HepG2 (cell line): Measurements from ENCODE around the gene ZMIZ2. TPM values are rescaled to one million over a fixed set of nuclear protein-coding genes. Genes with fewer than 3 reads are reported as not detected.

ENCODE experiments used
- ETV6 ChIP-seq: sonication (generic); formaldehyde crosslinking; conservative IDR thresholded peaks from 2 replicates; pipeline ENCODE4 v1.4.0; 2020; ENCODE audit warnings: missing genetic modification reagents
- FOXJ3 ChIP-seq: sonication (generic); formaldehyde crosslinking; IDR thresholded peaks from 2 replicates; pipeline ENCODE4 v1.4.0; 2020; ENCODE audit warnings: missing genetic modification reagents, mild to moderate bottlenecking, borderline replicate concordance
- FOXK2 ChIP-seq: fragments of 450-650 bp; IDR thresholded peaks from 2 replicates; pipeline ENCODE4 v1.6.1; 2016
- FOXP4 ChIP-seq: sonication (generic); formaldehyde crosslinking; IDR thresholded peaks from 2 replicates; pipeline ENCODE4 v1.4.0; 2020; ENCODE audit warnings: missing genetic modification reagents
- HIVEP1 ChIP-seq: sonication (generic); formaldehyde crosslinking; IDR thresholded peaks from 2 replicates; pipeline ENCODE4 v1.4.0; 2020; ENCODE audit warnings: mild to moderate bottlenecking, missing genetic modification reagents
- HNF4G ChIP-seq, 2 experiments: sonication (generic) in 1 of 2; formaldehyde crosslinking in 1 of 2; IDR thresholded peaks; 2 replicates each; pipeline versions ENCODE4 v1.4.0 to v1.6.1; 2011 to 2020; ENCODE audit warnings: borderline replicate concordance in 2 of 2, low read depth in 2 of 2, mild to moderate bottlenecking in 2 of 2, low read length in 1 of 2, missing genetic modification reagents in 1 of 2, moderate library complexity in 1 of 2
- JUND ChIP-seq: sonication (generic); formaldehyde crosslinking; IDR thresholded peaks from 2 replicates; pipeline ENCODE4 v1.8.0; 2022; ENCODE audit warnings: mild to moderate bottlenecking, missing genetic modification reagents
- KLF13 ChIP-seq: sonication (generic); formaldehyde crosslinking; IDR thresholded peaks from 2 replicates; pipeline ENCODE4 v1.4.0; 2020; ENCODE audit warnings: mild to moderate bottlenecking, missing genetic modification reagents
- MAFG ChIP-seq: sonication (generic); formaldehyde crosslinking; IDR thresholded peaks from 2 replicates; pipeline ENCODE4 v1.5.1; 2020; ENCODE audit warnings: mild to moderate bottlenecking, missing genetic modification reagents
- NFATC3 ChIP-seq: sonication (generic); formaldehyde crosslinking; IDR thresholded peaks from 2 replicates; pipeline ENCODE4 v1.5.1; 2020; ENCODE audit warnings: mild to moderate bottlenecking, missing genetic modification reagents
- NRL ChIP-seq: sonication (generic); formaldehyde crosslinking; IDR thresholded peaks from 2 replicates; pipeline ENCODE4 v1.5.0; 2020; ENCODE audit warnings: missing genetic modification reagents, mild to moderate bottlenecking, moderate library complexity, borderline replicate concordance
- PPARG ChIP-seq: conservative IDR thresholded peaks from 2 replicates; pipeline ENCODE4 v1.6.1; 2016; ENCODE audit warnings: missing biosample characterization, missing genetic modification reagents
- SAP130 ChIP-seq: IDR thresholded peaks from 2 replicates; pipeline ENCODE4 v1.6.1; 2016; ENCODE audit warnings: low read depth
- SOX6 ChIP-seq, 2 experiments: fragments of 450-650 bp in 1 of 2; sonication (generic) in 1 of 2; formaldehyde crosslinking in 1 of 2; IDR thresholded peaks; 2 replicates each; pipeline versions ENCODE4 v1.4.0 to v1.6.1; 2017 to 2020; ENCODE audit warnings: antibody characterized with exemption in 1 of 2, mild to moderate bottlenecking in 1 of 2, missing genetic modification reagents in 1 of 2
- SP140L ChIP-seq: sonication (generic); formaldehyde crosslinking; IDR thresholded peaks from 2 replicates; pipeline ENCODE4 v1.4.0; 2020; ENCODE audit warnings: missing genetic modification reagents, borderline replicate concordance
- TCF12 ChIP-seq, 2 experiments: fragments of 450-650 bp in 1 of 2; sonication (generic) in 1 of 2; formaldehyde crosslinking in 1 of 2; IDR thresholded peaks; 2 replicates each; pipeline versions ENCODE4 v1.6.1 to v1.8.0; 2017 to 2022; ENCODE audit warnings: antibody characterized with exemption in 1 of 2, mild to moderate bottlenecking in 1 of 2, missing genetic modification reagents in 1 of 2, moderate library complexity in 1 of 2
- ZBTB1 ChIP-seq: sonication (generic); formaldehyde crosslinking; IDR thresholded peaks from 2 replicates; pipeline ENCODE4 v1.4.0; 2020; ENCODE audit warnings: missing genetic modification reagents, borderline replicate concordance
- ZNF383 ChIP-seq: sonication (generic); formaldehyde crosslinking; IDR thresholded peaks from 2 replicates; pipeline ENCODE4 v1.4.0; 2020; ENCODE audit warnings: missing genetic modification reagents, mild to moderate bottlenecking, borderline replicate concordance
- ZNF44 ChIP-seq: sonication (generic); formaldehyde crosslinking; IDR thresholded peaks from 2 replicates; pipeline ENCODE4 v1.5.1; 2020; ENCODE audit warnings: mild to moderate bottlenecking, missing genetic modification reagents
- ZNF446 ChIP-seq: sonication (generic); formaldehyde crosslinking; IDR thresholded peaks from 2 replicates; pipeline ENCODE4 v1.5.0; 2020; ENCODE audit warnings: mild to moderate bottlenecking, missing genetic modification reagents
- ZNF569 ChIP-seq: sonication (generic); formaldehyde crosslinking; IDR thresholded peaks from 2 replicates; pipeline ENCODE4 v1.5.0; 2020; ENCODE audit warnings: mild to moderate bottlenecking, missing genetic modification reagents, moderate library complexity, borderline replicate concordance
- ZNF577 ChIP-seq: sonication (generic); formaldehyde crosslinking; IDR thresholded peaks from 2 replicates; pipeline ENCODE4 v1.4.0; 2020; ENCODE audit warnings: mild to moderate bottlenecking, low read depth, missing genetic modification reagents, borderline replicate concordance
- ZNF614 ChIP-seq: IDR thresholded peaks from 2 replicates; pipeline ENCODE4 v1.6.1; 2018; ENCODE audit warnings: missing biosample characterization, missing genetic modification reagents, inconsistent platforms, borderline replicate concordance
- ZNF616 ChIP-seq: sonication (generic); formaldehyde crosslinking; IDR thresholded peaks from 2 replicates; pipeline ENCODE4 v1.5.0; 2020; ENCODE audit warnings: low read depth, mild to moderate bottlenecking, missing genetic modification reagents
- ZNF782 ChIP-seq: sonication (generic); formaldehyde crosslinking; IDR thresholded peaks from 2 replicates; pipeline ENCODE4 v1.4.0; 2020; ENCODE audit warnings: missing genetic modification reagents, mild to moderate bottlenecking, borderline replicate concordance
- polyA plus RNA-seq, 8 experiments: library from polyadenylated mRNA; depleted of rRNA in 3 of 8; stranded (reverse) in 7 of 8; unstranded in 1 of 8; fragments of >200 nt; fragmentation: Illumina TruSeq in 4 of 8; extraction: Trizol in 4 of 8; gene quantifications; 2 replicates each; pipeline versions ENCODE4 v1.2.1 to v1.2.3, GENCODE V29; 2011 to 2016; ENCODE audit warnings: low read depth in 4 of 8, missing spikeins in 1 of 8, mixed read lengths in 1 of 8; ENCODE audit not compliant: insufficient read depth in 1 of 8
- total RNA-seq, 5 experiments: library from RNA; depleted of rRNA; stranded (reverse); fragments of >200 nt; fragmentation: Illumina TruSeq; extraction: Trizol; gene quantifications; 2 replicates each; pipeline ENCODE4 v1.2.3, GENCODE V29; 2016; ENCODE audit warnings: low read depth in 1 of 5
- TF ChIP-seq, protein P1 (sequence below): sonication (generic); formaldehyde crosslinking; IDR thresholded peaks from 2 replicates; pipeline ENCODE4 v1.8.1; 2023; ENCODE audit warnings: missing genetic modification reagents, inconsistent platforms, borderline replicate concordance

Gene ZMIZ2
- total and polyA plus RNA-seq, 2 of the 13 experiments (the other 11 are each of a cell fraction or from before 2014, with no cell fraction given) = 4.9 to 7.9 TPM

- TF ChIP-seq NRL (CRISPR knock-in tag) = no peak
- no peak for TF ChIP-seq ZNF616 (CRISPR knock-in tag)
- TF ChIP-seq SAP130 (CRISPR knock-in tag) = peak; percentile 65; the same call in 1 of the 2 replicates
- no peak for TF ChIP-seq TCF12 (IDR thresholded peaks at IDR 0.05)
- no peak for TF ChIP-seq TCF12 (CRISPR knock-in tag; IDR thresholded peaks at IDR 0.05)
- no peak for TF ChIP-seq ZNF614 (CRISPR knock-in tag)
- TF ChIP-seq HNF4G (IDR thresholded peaks at IDR 0.05; ENCODE audit: borderline replicate concordance, low read depth, low read length) = peak; percentile 31
- no peak for TF ChIP-seq HNF4G (CRISPR knock-in tag; IDR thresholded peaks at IDR 0.05; ENCODE audit: borderline replicate concordance, low read depth)
- TF ChIP-seq SP140L = no peak
- TF ChIP-seq, protein P1, sequence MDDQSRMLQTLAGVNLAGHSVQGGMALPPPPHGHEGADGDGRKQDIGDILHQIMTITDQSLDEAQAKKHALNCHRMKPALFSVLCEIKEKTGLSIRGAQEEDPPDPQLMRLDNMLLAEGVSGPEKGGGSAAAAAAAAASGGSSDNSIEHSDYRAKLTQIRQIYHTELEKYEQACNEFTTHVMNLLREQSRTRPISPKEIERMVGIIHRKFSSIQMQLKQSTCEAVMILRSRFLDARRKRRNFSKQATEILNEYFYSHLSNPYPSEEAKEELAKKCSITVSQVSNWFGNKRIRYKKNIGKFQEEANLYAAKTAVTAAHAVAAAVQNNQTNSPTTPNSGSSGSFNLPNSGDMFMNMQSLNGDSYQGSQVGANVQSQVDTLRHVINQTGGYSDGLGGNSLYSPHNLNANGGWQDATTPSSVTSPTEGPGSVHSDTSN = no peak
- TF ChIP-seq ZBTB1 (CRISPR knock-in tag) = no peak
- no peak for TF ChIP-seq MAFG (CRISPR knock-in tag)
- TF ChIP-seq KLF13 (CRISPR knock-in tag) = no peak
- 0 out of 2 replicates have a peak, but pooled peaks have one; percentile 15 for TF ChIP-seq FOXJ3 (CRISPR knock-in tag)
- TF ChIP-seq ZNF577 (CRISPR knock-in tag) = no peak
- no peak for TF ChIP-seq ZNF446 (CRISPR knock-in tag)
- TF ChIP-seq ETV6 = no peak
- TF ChIP-seq FOXP4 (CRISPR knock-in tag) = peak; percentile 92
- no peak for TF ChIP-seq NFATC3
- TF ChIP-seq SOX6 (IDR thresholded peaks at IDR 0.05) = no peak
- peak; percentile 52; the same call in 1 of the 2 replicates for TF ChIP-seq SOX6 (CRISPR knock-in tag; IDR thresholded peaks at IDR 0.05)
- no peak for TF ChIP-seq ZNF383 (CRISPR knock-in tag)
- TF ChIP-seq PPARG (CRISPR knock-in tag) = no peak
- TF ChIP-seq ZNF782 (CRISPR knock-in tag) = no peak
- peak; percentile 51; the same call in 1 of the 2 replicates for TF ChIP-seq FOXK2
- peak; percentile 69; the same call in 1 of the 2 replicates for TF ChIP-seq JUND (CRISPR knock-in tag)
- TF ChIP-seq ZNF44 (CRISPR knock-in tag) = no peak
- TF ChIP-seq HIVEP1 (CRISPR knock-in tag) = no peak
- TF ChIP-seq ZNF569 (CRISPR knock-in tag) = no peak
These were observed 60.3 kb downstream of the ZMIZ2 start (continued) for GRCh38 chr7:44808914-44809393.
